ENCODE measurements around the gene GATAD2A. TPM values are rescaled to one million over a fixed set of nuclear protein-coding genes. Genes with fewer than 3 reads are reported as not detected.

The GATAD2A gene
- total and polyA plus RNA-seq, 9 of the 15 experiments (the other 6 are each of a cell fraction or from before 2014, with no cell fraction given) = 2.4 to 226 (median 44.2) TPM

DNA sequence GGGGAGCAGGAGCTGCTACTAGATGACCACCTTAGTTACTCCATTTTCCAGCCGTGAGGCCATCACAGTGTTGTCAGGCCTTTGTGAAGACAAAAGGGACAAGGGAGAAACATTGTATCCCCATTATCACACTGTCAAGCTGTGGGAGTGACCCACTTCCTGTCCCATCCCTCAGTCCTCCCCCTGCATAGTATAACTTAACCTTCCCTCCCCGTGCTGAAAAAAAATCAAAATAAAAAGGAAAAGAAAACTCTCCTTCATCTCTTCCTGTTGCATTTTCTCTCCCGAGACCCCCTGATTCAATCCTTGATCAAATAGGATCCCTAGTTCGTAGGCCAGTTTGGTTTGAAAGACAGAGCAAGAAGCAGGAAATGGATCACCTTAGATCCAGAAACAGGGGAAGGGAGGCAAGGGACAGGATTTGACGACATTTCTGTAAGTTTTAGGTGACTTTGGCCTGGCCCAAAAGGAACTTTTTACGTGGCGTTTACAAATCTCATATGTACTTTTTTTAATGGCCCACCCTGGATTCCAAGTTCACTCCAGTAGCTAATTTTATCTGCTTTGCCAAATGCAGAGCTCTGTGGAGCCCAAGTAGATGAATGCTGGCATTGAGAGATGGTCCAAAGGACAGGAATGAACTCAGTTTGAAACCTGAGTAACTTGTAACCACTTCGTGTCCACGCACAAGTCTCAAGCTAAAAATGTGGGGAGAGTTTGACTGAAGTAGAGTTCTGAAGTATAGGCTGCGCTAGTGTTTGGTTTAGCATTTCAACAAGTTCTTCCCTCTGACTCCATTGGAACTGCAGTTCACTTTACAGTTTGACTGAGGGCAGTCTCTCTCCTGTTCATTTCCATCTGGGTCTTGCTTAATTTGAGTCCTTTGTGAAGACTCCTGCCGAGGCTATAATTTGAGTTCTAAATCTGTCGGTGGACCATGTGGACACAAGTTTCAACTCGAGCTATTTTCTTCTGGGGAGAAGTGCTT lies 16.6 kb upstream of the GATAD2A start (continued):
- TF ChIP-seq GATAD2A (IDR thresholded peaks at IDR 0.05) (peak; percentile 64; the same call in 1 of the 2 replicates), RAD51 (IDR thresholded peaks at IDR 0.05; ENCODE audit: borderline replicate concordance, low read depth) (no peak), TFAM (CRISPR knock-in tag; conservative IDR thresholded peaks at IDR 0.05) (no peak), NR2C2 (CRISPR knock-in tag; IDR thresholded peaks at IDR 0.05) (no peak), NR2C2 (tag; IDR thresholded peaks at IDR 0.05) (peak; percentile 46; the same call in 1 of the 2 replicates), BRD4 (IDR thresholded peaks at IDR 0.05) (no peak), CHD7 (IDR thresholded peaks at IDR 0.05; ENCODE audit: low read depth, low read length) (no peak), ZNF354B (CRISPR knock-in tag; IDR thresholded peaks at IDR 0.05) (no peak), BHLHE40 (IDR thresholded peaks at IDR 0.05; ENCODE audit: low read length) (0 out of 2 replicates have a peak, but pooled peaks have one; percentile 8), SMARCB1 (IDR thresholded peaks at IDR 0.05; ENCODE audit: insufficient read length, low read depth) (no peak), ZNF324 (CRISPR knock-in tag; IDR thresholded peaks at IDR 0.05) (no peak)
- TF ChIP-seq, protein P1, sequence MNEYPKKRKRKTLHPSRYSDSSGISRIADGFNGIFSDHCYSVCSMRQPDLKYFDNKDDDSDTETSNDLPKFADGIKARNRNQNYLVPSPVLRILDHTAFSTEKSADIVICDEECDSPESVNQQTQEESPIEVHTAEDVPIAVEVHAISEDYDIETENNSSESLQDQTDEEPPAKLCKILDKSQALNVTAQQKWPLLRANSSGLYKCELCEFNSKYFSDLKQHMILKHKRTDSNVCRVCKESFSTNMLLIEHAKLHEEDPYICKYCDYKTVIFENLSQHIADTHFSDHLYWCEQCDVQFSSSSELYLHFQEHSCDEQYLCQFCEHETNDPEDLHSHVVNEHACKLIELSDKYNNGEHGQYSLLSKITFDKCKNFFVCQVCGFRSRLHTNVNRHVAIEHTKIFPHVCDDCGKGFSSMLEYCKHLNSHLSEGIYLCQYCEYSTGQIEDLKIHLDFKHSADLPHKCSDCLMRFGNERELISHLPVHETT (CRISPR knock-in tag; conservative IDR thresholded peaks at IDR 0.05 in 1 of 2, IDR thresholded peaks at IDR 0.05 in 1 of 2) = peak in 1 of 2 experiments; percentile 26; a peak in 1 of 4 replicates
- TF ChIP-seq, protein P2, sequence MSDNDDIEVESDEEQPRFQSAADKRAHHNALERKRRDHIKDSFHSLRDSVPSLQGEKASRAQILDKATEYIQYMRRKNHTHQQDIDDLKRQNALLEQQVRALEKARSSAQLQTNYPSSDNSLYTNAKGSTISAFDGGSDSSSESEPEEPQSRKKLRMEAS (CRISPR knock-in tag; IDR thresholded peaks at IDR 0.05) = no peak
